HEK293 (cell line): ENCODE measurements around the gene NRROS.

Source experiments
- CTCF ChIA-PET: fragments of 350-600 bp; formaldehyde crosslinking; extraction: SDS; loops from one replicate; lab custom pipeline; 2021; ENCODE audit warnings: antibody characterized with exemption; lab: Yijun Ruan, JAX
- POLR2A ChIA-PET: fragments of 300-600 bp; formaldehyde crosslinking; extraction: SDS; loops from one replicate; lab custom pipeline; 2020; ENCODE audit warnings: antibody characterized with exemption, inconsistent platforms; lab: Yijun Ruan, JAX
- H3K27ac ChIP-seq: fragments of 200-500 bp; sonication (Bioruptor generic); 2 replicates; pipeline ENCODE4 v1.5.1; 2014; ENCODE audit warnings: low read depth, low read length, control low read depth, inconsistent platforms; ENCODE audit errors: extremely low read depth
- H3K36me3 ChIP-seq, 2 experiments: fragments of 200-500 bp in 1 of 2; sonication (Bioruptor generic) in 1 of 2; 1 replicate in 1 of 2; 2 replicates in 1 of 2; pipeline ENCODE4 v1.5.1; 2014 to 2017; ENCODE audit warnings: inconsistent platforms in 2 of 2, low read length in 2 of 2; ENCODE audit not compliant: control insufficient read depth in 2 of 2, insufficient read depth in 1 of 2
- H3K4me1 ChIP-seq: fragments of 200-500 bp; sonication (Bioruptor generic); 2 replicates; pipeline ENCODE4 v1.5.1; 2014; ENCODE audit warnings: mild to moderate bottlenecking, low read length, inconsistent platforms; ENCODE audit not compliant: control insufficient read depth, insufficient read depth
- H3K4me3 ChIP-seq: 2 replicates; pipeline ENCODE4 v1.5.1; 2011; ENCODE audit warnings: low read depth, mild to moderate bottlenecking, control low read depth, low read length, moderate library complexity
- H3K9me3 ChIP-seq: fragments of 200-500 bp; sonication (Bioruptor generic); 2 replicates; pipeline ENCODE4 v1.5.1; 2014; ENCODE audit warnings: low read depth, low read length, inconsistent platforms; ENCODE audit not compliant: control insufficient read depth, insufficient read depth
- KLF17 ChIP-seq: fragments of 450-650 bp; formaldehyde crosslinking; IDR thresholded peaks from 2 replicates; pipeline ENCODE4 v1.5.1; 2016; ENCODE audit warnings: missing biosample characterization, missing genetic modification characterization
- PATZ1 ChIP-seq: fragments of 450-650 bp; formaldehyde crosslinking; IDR thresholded peaks from 2 replicates; pipeline ENCODE4 v1.5.1; 2016; ENCODE audit warnings: missing biosample characterization, missing genetic modification characterization
- SETDB1 ChIP-seq: IDR thresholded peaks from one replicate; pipeline ENCODE4 v1.6.1; 2017; ENCODE audit warnings: mild to moderate bottlenecking, low read length, moderate library complexity, mixed read lengths; ENCODE audit not compliant: insufficient read length
- TCF7L2 ChIP-seq: IDR thresholded peaks from 2 replicates; pipeline ENCODE4 v1.6.1; 2011; ENCODE audit warnings: low read depth, mild to moderate bottlenecking, inconsistent platforms, low read length, moderate library complexity, borderline replicate concordance
- ZBTB1 ChIP-seq: fragments of 450-650 bp; formaldehyde crosslinking; IDR thresholded peaks from 2 replicates; pipeline ENCODE4 v1.5.1; 2016; ENCODE audit warnings: missing biosample characterization, missing genetic modification characterization
- ZFP37 ChIP-seq: fragments of 450-650 bp; formaldehyde crosslinking; IDR thresholded peaks from 2 replicates; pipeline ENCODE4 v1.5.1; 2016; ENCODE audit warnings: missing biosample characterization, missing genetic modification characterization
- ZIC2 ChIP-seq: fragments of 450-650 bp; formaldehyde crosslinking; IDR thresholded peaks from 2 replicates; pipeline ENCODE4 v1.5.1; 2016; ENCODE audit warnings: missing biosample characterization, missing genetic modification characterization
- ZNF138 ChIP-seq: fragments of 450-650 bp; formaldehyde crosslinking; IDR thresholded peaks from 2 replicates; pipeline ENCODE4 v1.5.1; 2016; ENCODE audit warnings: missing biosample characterization, missing genetic modification characterization, borderline replicate concordance
- ZNF239 ChIP-seq: fragments of 450-650 bp; formaldehyde crosslinking; IDR thresholded peaks from 2 replicates; pipeline ENCODE4 v1.5.1; 2016; ENCODE audit warnings: missing biosample characterization, missing genetic modification characterization
- ZNF324 ChIP-seq: fragments of 450-650 bp; formaldehyde crosslinking; IDR thresholded peaks from 2 replicates; pipeline ENCODE4 v1.5.1; 2016; ENCODE audit warnings: missing biosample characterization, missing genetic modification characterization
- ZNF394 ChIP-seq: fragments of 450-650 bp; formaldehyde crosslinking; IDR thresholded peaks from 2 replicates; pipeline ENCODE4 v1.5.1; 2016; ENCODE audit warnings: missing biosample characterization, missing genetic modification characterization, mild to moderate bottlenecking, moderate library complexity, borderline replicate concordance
- ZNF548 ChIP-seq: fragments of 450-650 bp; formaldehyde crosslinking; IDR thresholded peaks from 2 replicates; pipeline ENCODE4 v1.5.1; 2016; ENCODE audit warnings: missing biosample characterization, missing genetic modification characterization
- ZNF677 ChIP-seq: fragments of 450-650 bp; IDR thresholded peaks from 2 replicates; pipeline ENCODE4 v1.5.0; 2018; ENCODE audit warnings: missing biosample characterization, mild to moderate bottlenecking, missing genetic modification characterization, moderate library complexity
- ZNF777 ChIP-seq: fragments of 450-650 bp; formaldehyde crosslinking; IDR thresholded peaks from 2 replicates; pipeline ENCODE4 v1.5.1; 2017; ENCODE audit warnings: missing biosample characterization, missing genetic modification characterization, borderline replicate concordance
- TF ChIP-seq, protein P1 (sequence below): fragments of 450-650 bp; formaldehyde crosslinking; IDR thresholded peaks from 2 replicates; pipeline ENCODE4 v1.5.1; 2016; ENCODE audit warnings: missing biosample characterization, missing genetic modification characterization
- TF ChIP-seq, protein P2 (sequence below): fragments of 450-650 bp; formaldehyde crosslinking; IDR thresholded peaks from 2 replicates; pipeline ENCODE4 v1.5.1; 2016; ENCODE audit warnings: missing biosample characterization, missing genetic modification characterization
- TF ChIP-seq, protein P3 (sequence below): fragments of 450-650 bp; formaldehyde crosslinking; IDR thresholded peaks from 2 replicates; pipeline ENCODE4 v1.5.1; 2016; ENCODE audit warnings: missing biosample characterization, missing genetic modification characterization
- TF ChIP-seq, protein P4 (sequence below): fragments of 450-650 bp; formaldehyde crosslinking; IDR thresholded peaks from 2 replicates; pipeline ENCODE4 v1.5.1; 2017; ENCODE audit warnings: missing biosample characterization, missing genetic modification characterization

NRROS gene

GRCh38 chr3:196608693-196609092 is 30.8 kb upstream of the NRROS start:
- POLR2A ChIA-PET, result no interaction called here
- peak; percentile 84 for TF ChIP-seq SETDB1
- no peak for TF ChIP-seq TCF7L2
- TF ChIP-seq ZNF777 (tag by site-specific recombination), result no peak
- TF ChIP-seq ZNF677 (tag by site-specific recombination), result no peak
- TF ChIP-seq, protein P1, sequence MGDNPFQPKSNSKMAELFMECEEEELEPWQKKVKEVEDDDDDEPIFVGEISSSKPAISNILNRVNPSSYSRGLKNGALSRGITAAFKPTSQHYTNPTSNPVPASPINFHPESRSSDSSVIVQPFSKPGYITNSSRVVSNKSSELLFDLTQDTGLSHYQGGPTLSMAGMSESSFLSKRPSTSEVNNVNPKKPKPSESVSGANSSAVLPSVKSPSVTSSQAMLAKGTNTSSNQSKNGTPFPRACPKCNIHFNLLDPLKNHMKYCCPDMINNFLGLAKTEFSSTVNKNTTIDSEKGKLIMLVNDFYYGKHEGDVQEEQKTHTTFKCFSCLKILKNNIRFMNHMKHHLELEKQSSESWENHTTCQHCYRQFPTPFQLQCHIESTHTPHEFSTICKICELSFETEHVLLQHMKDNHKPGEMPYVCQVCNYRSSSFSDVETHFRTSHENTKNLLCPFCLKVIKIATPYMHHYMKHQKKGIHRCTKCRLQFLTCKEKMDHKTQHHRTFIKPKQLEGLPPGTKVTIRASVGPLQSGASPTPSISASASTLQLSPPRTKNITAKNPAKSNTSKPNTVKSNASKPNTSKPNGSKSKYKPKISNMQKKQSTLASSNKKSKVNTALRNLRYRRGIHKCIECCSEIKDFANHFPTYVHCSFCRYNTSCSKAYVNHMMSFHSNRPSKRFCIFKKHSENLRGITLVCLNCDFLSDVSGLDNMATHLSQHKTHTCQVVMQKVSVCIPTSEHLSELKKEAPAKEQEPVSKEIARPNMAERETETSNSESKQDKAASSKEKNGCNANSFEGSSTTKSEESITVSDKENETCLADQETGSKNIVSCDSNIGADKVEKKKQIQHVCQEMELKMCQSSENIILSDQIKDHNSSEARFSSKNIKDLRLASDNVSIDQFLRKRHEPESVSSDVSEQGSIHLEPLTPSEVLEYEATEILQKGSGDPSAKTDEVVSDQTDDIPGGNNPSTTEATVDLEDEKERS (tag by site-specific recombination), result peak; percentile 85; the same call in 1 of the 2 replicates
- Histone ChIP-seq H3K4me3 (no peak overlapping the region), H3K36me3 (no peaks in the 10 kb centered on the region), H3K27ac (no peak overlapping the region), H3K9me3 (no peaks in the 10 kb centered on the region), H3K4me1 (no peaks in the 10 kb centered on the region)
- CTCF ChIA-PET, result interaction anchor here (0.6 to 2.4 kb wide), 19 partner anchors 9 to 582 kb away, joined by 3 to 42 read pairs (median 4); no protein-coding TSS in a partner anchor

DNA sequence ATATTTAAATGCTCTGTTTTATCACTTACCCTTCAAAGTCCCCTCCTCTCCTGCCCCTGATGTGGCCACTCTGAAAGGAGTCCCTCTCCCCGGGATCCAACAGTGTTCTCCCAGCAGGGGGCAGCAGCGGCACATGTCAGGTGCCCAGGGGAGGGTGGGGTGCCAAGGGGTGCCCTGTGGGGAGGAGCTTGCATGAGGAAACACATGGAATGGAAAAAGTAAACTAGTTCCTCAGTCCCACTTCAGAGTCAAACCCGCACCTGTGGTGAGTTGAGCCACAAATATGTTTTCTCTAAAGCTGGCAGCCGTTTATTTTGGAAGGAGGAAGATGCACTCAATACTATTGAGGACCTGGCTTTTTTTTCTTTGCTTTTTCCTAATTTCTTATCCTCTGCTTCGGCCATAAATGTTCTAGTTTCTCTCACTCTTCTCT is 30.1 kb upstream of the NRROS start:
- ChIA-PET CTCF (interaction anchor here (0.6 to 2.4 kb wide), 21 partner anchors 9 to 1311 kb away, joined by 3 to 42 read pairs (median 4); no protein-coding TSS in a partner anchor), POLR2A (interaction anchor here (0.6 kb wide), 1 partner anchor 130 kb away, joined by 5 read pairs; the partner anchor contains the start of gene PAK2)
- H3K4me3 ChIP-seq, result no peak overlapping the region
- H3K36me3 ChIP-seq, result no peaks in the 10 kb centered on the region
- H3K4me1 ChIP-seq, result no peaks in the 10 kb centered on the region
- H3K9me3 ChIP-seq, result no peaks in the 10 kb centered on the region
- no peak overlapping the region for H3K27ac ChIP-seq
- TF ChIP-seq ZNF138 (tag by site-specific recombination), result no peak
- TF ChIP-seq ZNF548, result no peak
- TF ChIP-seq, protein P2, sequence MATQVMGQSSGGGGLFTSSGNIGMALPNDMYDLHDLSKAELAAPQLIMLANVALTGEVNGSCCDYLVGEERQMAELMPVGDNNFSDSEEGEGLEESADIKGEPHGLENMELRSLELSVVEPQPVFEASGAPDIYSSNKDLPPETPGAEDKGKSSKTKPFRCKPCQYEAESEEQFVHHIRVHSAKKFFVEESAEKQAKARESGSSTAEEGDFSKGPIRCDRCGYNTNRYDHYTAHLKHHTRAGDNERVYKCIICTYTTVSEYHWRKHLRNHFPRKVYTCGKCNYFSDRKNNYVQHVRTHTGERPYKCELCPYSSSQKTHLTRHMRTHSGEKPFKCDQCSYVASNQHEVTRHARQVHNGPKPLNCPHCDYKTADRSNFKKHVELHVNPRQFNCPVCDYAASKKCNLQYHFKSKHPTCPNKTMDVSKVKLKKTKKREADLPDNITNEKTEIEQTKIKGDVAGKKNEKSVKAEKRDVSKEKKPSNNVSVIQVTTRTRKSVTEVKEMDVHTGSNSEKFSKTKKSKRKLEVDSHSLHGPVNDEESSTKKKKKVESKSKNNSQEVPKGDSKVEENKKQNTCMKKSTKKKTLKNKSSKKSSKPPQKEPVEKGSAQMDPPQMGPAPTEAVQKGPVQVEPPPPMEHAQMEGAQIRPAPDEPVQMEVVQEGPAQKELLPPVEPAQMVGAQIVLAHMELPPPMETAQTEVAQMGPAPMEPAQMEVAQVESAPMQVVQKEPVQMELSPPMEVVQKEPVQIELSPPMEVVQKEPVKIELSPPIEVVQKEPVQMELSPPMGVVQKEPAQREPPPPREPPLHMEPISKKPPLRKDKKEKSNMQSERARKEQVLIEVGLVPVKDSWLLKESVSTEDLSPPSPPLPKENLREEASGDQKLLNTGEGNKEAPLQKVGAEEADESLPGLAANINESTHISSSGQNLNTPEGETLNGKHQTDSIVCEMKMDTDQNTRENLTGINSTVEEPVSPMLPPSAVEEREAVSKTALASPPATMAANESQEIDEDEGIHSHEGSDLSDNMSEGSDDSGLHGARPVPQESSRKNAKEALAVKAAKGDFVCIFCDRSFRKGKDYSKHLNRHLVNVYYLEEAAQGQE, result no peak
- no peak for TF ChIP-seq ZBTB1 (tag by site-specific recombination)
- TF ChIP-seq ZNF239 (tag by site-specific recombination), result no peak
- peak; percentile 57; the same call in 1 of the 2 replicates for TF ChIP-seq PATZ1 (tag by site-specific recombination)
- TF ChIP-seq ZIC2 (tag by site-specific recombination), result no peak
- TF ChIP-seq ZNF324 (tag by site-specific recombination), result no peak
- TF ChIP-seq, protein P3, sequence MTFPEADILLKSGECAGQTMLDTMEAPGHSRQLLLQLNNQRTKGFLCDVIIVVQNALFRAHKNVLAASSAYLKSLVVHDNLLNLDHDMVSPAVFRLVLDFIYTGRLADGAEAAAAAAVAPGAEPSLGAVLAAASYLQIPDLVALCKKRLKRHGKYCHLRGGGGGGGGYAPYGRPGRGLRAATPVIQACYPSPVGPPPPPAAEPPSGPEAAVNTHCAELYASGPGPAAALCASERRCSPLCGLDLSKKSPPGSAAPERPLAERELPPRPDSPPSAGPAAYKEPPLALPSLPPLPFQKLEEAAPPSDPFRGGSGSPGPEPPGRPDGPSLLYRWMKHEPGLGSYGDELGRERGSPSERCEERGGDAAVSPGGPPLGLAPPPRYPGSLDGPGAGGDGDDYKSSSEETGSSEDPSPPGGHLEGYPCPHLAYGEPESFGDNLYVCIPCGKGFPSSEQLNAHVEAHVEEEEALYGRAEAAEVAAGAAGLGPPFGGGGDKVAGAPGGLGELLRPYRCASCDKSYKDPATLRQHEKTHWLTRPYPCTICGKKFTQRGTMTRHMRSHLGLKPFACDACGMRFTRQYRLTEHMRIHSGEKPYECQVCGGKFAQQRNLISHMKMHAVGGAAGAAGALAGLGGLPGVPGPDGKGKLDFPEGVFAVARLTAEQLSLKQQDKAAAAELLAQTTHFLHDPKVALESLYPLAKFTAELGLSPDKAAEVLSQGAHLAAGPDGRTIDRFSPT (tag by site-specific recombination), result peak; percentile 67; the same call in 1 of the 2 replicates
- TF ChIP-seq ZFP37 (tag by site-specific recombination), result no peak
- TF ChIP-seq, protein P4, sequence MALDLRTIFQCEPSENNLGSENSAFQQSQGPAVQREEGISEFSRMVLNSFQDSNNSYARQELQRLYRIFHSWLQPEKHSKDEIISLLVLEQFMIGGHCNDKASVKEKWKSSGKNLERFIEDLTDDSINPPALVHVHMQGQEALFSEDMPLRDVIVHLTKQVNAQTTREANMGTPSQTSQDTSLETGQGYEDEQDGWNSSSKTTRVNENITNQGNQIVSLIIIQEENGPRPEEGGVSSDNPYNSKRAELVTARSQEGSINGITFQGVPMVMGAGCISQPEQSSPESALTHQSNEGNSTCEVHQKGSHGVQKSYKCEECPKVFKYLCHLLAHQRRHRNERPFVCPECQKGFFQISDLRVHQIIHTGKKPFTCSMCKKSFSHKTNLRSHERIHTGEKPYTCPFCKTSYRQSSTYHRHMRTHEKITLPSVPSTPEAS (tag by site-specific recombination), result no peak
- no peak for TF ChIP-seq ZNF394 (tag by site-specific recombination)
- TF ChIP-seq KLF17, result peak; percentile 38; the same call in 1 of the 2 replicates
- TF ChIP-seq SETDB1, result no peak
